Measurements from ENCODE around the gene IL1R2.

The IL1R2 gene

GRCh38 chr2:102041351-102041750, 49.6 kb downstream of the IL1R2 start:
- H3K4me3 ChIP-seq (ENCODE audit: low read depth, low read length), result no peak overlapping the region
- TF ChIP-seq CTCF (IDR thresholded peaks at IDR 0.05; ENCODE audit: low read depth, low read length), result no peak

- no peak for TF ChIP-seq CTCF (IDR thresholded peaks at IDR 0.05; ENCODE audit: low read depth, low read length)
- no peak overlapping the region for H3K4me3 ChIP-seq (ENCODE audit: low read depth, low read length)
Observed at GRCh38 chr2:102042196-102043081, 50.7 kb downstream of the IL1R2 start.

- TF ChIP-seq CTCF (IDR thresholded peaks at IDR 0.05; ENCODE audit: low read depth, low read length), result no peak
- H3K4me3 ChIP-seq (ENCODE audit: low read depth, low read length), result no peak overlapping the region
Observed at GRCh38 chr2:102043560-102043959, 51.8 kb downstream of the IL1R2 start.

- H3K4me3 ChIP-seq (ENCODE audit: low read depth, low read length), result no peak overlapping the region
- no peak for TF ChIP-seq CTCF (IDR thresholded peaks at IDR 0.05; ENCODE audit: low read depth, low read length)
Observed at GRCh38 chr2:102044235-102044896, 52.6 kb downstream of the IL1R2 start.

GRCh38 chr2:102044967-102045489, 53.3 kb downstream of the IL1R2 start:
- no peak for TF ChIP-seq CTCF (IDR thresholded peaks at IDR 0.05; ENCODE audit: low read depth, low read length)
- no peak overlapping the region for H3K4me3 ChIP-seq (ENCODE audit: low read depth, low read length)

- TF ChIP-seq CTCF (IDR thresholded peaks at IDR 0.05; ENCODE audit: low read depth, low read length), result no peak
- no peak overlapping the region for H3K4me3 ChIP-seq (ENCODE audit: low read depth, low read length)
Observed at GRCh38 chr2:102045697-102046096, 53.9 kb downstream of the IL1R2 start.

All from WI38 (cell line).